Midbrain (tissue), 1 donor: Measurements from ENCODE around the gene PER1.

Experiments
- DNase-seq: peaks from one replicate; lab custom pipeline; 2025; lab: John Stamatoyannopoulos, UW

Gene PER1

GRCh38 chr17:8166731-8167130 lies 14.5 kb upstream of the PER1 start:
- no peak for DNase-seq

- no peak for DNase-seq
Measured at GRCh38 chr17:8164815-8165131, 12.6 kb upstream of the PER1 start.

- no peak for DNase-seq
Measured at GRCh38 chr17:8163978-8164814, 12.0 kb upstream of the PER1 start.

DNA sequence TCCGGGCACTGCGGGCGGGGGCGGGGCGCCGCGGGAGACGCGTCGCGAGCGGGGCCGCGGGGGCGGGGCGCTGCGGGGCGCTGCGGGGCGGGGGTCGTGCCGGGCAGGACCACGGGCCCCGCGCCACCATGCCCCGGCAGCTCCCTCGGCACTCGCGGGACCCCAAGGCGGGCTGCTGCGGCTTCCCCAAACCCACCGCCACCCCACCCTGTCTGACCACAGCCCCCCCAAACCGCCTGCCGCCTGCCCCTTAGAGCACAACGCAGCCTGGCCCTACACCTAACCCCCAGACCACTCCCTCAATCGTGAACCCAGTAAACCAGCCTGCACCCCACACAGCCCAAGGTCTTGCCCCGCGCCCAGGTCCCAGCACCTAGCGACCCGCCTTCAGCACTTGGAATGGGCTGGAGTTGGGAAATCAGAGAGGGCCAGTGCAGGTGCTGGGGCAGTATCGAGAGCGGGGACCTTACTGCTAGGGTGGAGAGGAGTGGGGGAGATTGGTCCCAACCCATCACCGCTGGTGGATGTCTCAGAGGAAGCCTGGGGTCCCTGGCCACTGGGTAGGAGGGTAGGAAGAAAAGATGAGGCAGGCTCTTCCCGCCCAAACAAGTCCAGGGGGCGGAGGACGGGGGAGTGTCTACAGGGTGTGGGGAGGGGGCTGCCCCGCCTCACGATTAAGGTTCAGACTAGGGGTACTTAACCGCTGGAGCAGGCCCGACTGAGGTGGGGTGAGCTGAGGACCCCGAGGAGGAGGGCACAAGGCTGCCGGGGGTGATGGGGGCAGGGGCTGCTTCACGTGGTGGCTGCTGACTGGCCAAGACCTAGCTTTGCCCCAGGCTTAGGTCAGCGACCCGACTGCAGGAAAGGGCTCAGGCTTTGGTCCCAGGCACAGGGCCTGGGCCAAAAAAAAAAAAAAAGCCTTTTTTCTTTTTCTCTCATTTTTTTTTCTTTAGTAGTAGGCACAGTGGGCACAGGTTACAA lies 11.1 kb upstream of the PER1 start:
- no peak for DNase-seq

DNA sequence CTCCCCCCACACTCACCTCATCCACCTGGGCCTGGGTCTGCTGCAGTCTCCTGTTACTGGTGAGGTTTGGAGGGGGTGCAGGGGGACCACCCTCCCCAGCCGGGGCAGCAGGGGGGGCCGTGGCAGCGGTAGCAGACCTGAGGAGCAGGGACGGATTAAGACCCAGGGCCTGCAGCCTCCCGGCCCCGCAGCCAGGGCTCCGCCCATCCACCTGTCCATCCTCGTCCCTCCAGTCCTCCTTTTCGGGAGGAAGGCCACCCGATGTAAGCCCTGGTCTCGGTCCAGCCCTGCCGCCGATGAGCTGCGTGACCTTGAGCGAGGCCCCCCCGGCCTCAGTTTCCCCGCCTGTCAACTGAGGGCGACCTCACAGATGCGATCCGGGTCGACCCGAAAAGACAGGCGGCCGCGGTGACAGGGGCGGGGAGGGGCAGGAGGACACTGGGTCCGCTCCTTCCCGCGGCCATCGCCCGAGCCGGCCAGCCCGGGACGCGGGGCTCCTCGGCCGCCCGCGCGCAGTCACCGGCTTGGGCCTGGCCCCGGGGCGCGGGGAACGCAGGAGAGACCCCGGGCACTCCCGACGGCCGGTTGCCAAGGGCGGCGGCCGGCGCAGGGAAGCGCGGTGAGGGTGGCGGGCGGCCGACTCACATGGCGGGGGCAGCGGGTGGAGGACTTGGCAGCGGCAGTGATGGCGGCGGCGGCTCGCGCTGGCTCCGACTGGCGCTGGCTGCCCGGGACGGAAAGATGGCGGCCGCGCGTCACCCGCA lies 10.2 kb upstream of the PER1 start, which contains the start of gene VAMP2:
TSS of gene VAMP2 (minus strand) at position 716 of the 764 bp plus-strand sequence. CDS start at position 647, 69 bp downstream.
- DNase-seq = peak; percentile 73

- DNase-seq = no peak
Measured at GRCh38 chr17:8161289-8162232, 9.4 kb upstream of the PER1 start.

DNA sequence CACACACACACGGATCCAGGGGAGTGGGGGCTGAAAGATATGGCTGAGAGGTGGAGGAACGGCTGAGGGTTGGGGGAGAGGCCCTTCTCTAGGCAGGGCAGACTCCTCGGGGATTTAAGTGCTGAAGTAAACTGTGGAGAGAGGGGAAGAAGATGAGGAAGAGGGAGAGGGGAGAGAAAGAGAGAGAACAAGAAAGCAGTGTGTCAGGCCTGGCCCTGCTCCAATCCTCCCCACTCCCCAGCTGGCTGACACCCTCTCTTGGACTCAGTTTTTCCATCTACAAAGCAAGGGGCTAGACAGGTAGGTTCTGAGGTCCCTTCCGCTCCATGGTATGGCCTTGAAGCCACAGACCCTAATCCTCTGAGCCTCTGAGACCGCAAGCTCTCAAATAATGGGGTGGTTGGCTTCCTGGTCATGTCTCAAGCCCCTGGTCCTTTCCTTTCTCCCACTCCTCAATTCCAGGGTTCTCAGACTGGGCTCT lies 8.6 kb upstream of the PER1 start:
- DNase-seq = no peak

DNA sequence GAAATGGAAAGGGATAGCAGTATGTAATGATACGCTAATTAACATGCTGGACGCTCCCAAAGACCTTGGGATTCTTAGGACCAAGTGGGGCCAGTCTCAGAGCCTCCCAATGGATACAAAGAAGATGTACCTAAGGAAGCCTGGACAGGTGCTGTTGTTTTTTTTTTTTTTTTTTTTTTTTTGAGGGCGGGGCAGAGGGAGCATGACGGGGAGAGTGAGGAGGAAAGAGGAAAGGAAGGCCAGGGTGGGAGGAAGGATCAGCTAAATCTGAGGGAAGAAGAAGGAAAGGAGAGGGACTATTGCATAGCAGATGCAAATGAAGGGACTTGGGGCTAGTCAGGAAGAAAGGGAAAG lies 8.0 kb upstream of the PER1 start:
- no peak for DNase-seq

DNA sequence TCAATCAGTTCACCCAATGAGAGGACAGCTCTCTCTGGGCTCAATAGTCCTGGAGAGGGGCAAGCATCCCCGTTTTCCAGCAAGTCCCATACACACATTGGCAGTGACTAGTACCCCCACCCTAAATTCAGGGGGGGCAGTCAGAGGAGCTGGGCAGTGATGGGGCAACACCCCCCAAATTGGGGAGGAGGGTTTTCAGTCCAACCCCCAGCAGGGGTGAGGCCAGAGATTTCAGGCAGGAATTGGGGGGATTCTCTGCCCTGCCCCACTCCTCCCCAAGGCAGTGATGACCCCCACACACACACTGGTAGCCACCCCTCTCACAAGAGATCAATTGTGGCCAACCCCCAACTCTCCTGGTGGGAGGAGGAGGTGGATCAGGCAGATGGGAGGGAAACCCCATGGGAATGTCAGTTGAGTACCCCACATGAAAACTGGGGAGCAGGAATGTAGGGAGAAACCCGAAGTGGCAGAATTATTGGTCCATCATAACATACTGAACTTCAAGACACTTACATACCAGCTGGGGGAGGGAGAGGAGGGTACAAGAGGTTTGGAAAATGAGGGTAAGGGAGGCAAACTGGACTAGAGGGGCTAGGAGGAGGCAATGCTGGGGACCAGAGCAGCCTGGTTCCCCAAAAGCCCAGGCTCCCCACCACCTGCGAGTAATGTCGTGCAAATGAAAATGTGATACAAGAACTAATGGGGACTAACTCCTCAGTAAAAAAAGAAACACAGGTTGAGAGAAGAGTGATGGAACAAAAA lies 7.4 kb upstream of the PER1 start:
- no peak for DNase-seq

GRCh38 chr17:8159032-8159400 lies 6.8 kb upstream of the PER1 start:
- no peak for DNase-seq

GRCh38 chr17:8158267-8159031 lies 6.2 kb upstream of the PER1 start:
- peak; percentile 92 for DNase-seq

GRCh38 chr17:8156246-8156992 lies 4.2 kb upstream of the PER1 start:
- DNase-seq = peak; percentile 99

DNA sequence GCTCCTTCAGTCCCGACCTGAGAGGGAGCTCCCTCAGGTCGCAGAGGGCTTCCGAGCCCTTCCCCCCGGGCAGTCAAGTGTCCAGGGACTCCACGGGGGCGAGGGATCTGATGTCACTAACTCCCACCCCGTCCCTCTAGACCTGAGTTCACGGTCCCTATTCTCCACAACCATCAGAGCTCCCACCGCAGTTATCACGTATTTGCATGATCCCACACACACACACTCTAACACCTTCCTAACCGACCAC lies 3.7 kb upstream of the PER1 start:
- DNase-seq = no peak

DNA sequence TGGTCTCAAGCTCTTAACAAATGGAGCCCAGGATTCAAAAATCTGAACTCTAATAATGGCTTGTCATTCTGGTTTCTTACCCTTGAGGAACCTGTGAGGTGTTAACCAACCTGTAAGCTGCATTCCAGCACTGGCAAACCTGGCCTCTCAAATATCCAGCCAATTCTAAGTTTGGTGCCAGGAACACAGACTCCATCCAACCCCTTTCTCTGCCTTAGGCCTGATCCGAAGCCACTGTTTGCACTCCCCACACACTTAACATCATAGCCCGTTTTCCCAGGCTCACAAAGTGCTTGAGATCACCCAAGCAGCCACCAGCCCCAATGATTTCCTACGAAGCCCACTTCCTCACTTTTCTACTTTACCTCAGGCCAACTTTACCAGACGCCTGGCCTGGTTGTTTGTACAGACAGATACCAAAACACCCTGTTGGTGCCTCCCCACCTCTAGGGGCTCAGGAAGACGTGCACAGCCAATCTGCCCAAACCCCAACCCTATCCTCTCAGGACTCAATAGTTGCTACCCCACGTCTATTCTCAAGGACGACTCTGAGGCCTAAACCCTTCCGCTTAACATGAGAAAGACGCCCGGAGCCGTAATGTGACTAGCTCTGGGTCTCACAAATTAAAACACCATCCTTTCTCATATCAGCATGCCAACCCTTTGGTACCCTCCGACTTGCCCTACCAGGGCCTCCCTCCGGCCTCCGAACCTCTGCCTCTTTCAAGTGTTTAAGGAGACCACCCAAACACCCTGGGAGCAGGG lies 3.2 kb upstream of the PER1 start:
- DNase-seq = no peak

- DNase-seq = no peak
Measured at GRCh38 chr17:8154608-8155155, 2.5 kb upstream of the PER1 start.

- DNase-seq = peak; percentile 96
Measured at GRCh38 chr17:8153957-8154607, 1.9 kb upstream of the PER1 start.

GRCh38 chr17:8153525-8153956 lies 1.3 kb upstream of the PER1 start:
- peak; percentile 74 for DNase-seq
